ENCODE results near the gene GPR78. TPM values are rescaled to one million over a fixed set of nuclear protein-coding genes. Genes with fewer than 3 reads are reported as not detected.

Gene GPR78
- total and polyA plus RNA-seq, 2 of the 8 experiments (the other 6 are each of a cell fraction or from before 2014, with no cell fraction given) = 1.0 to 3.0 TPM

- Histone ChIP-seq H3K23me2 (ENCODE audit: low read depth, low read length) (peaks cover 14% of the 10 kb centered on the region; the same call in 1 of the 2 replicates), H2BK20ac (ENCODE audit: low read length) (no peak overlapping the region), H4K20me1 (replicated peaks in 1 of 2; ENCODE audit: control insufficient read depth in 1 of 2, insufficient read depth in 2 of 2, low read length in 2 of 2) (peaks cover 2 to 13% of the 10 kb centered on the region in 2 experiments), H2BK15ac (ENCODE audit: low read length) (peak overlapping the region; percentile 72; the same call in 1 of the 2 replicates), H3K4ac (replicated peaks; ENCODE audit: insufficient read length, low read depth, low read length) (no peak overlapping the region), H3K27ac (ENCODE audit: low read depth, low read length) (no peak overlapping the region), H4K8ac (ENCODE audit: extremely low read depth, insufficient read depth, low read length) (no peak overlapping the region), H3K4me2 (ENCODE audit: insufficient read depth in 1 of 2, low read depth in 2 of 2, low read length in 2 of 2) (no peak overlapping the region), H4K91ac (replicated peaks; ENCODE audit: insufficient read length, low read length) (peak overlapping the region; percentile 25), H3K27me3 (replicated peaks in 1 of 4; ENCODE audit: control insufficient read depth in 3 of 4, extremely low read depth in 1 of 4, insufficient read depth in 3 of 4, low read length in 3 of 4) (0 out of 7 replicates have a peak, but pooled peaks cover 0 to 3% (median under 1%) of the 10 kb centered on the region in 4 experiments), H3K9me3 (ENCODE audit: insufficient read depth in 2 of 2, low read depth in 1 of 2, low read length in 1 of 2) (no peaks in the 10 kb centered on the region), H2BK12ac (ENCODE audit: low read depth, low read length) (no peak overlapping the region), H3K79me2 (ENCODE audit: control insufficient read depth in 1 of 2, insufficient read depth in 2 of 2, low read length in 2 of 2) (peaks cover 0 to 8% of the 10 kb centered on the region in 2 experiments; a peak in 1 of 4 replicates), H2AK5ac (ENCODE audit: low read depth, low read length) (peak overlapping the region; percentile 46; the same call in 1 of the 2 replicates), H3K4me3 (ENCODE audit: extremely low read depth in 1 of 4, insufficient read depth in 2 of 4, low read depth in 3 of 4, low read length in 4 of 4) (no peak overlapping the region), H3K18ac (ENCODE audit: extremely low read depth, low read length) (no peak overlapping the region; the same call in none of the 2 replicates), H2BK120ac (replicated peaks; ENCODE audit: low read depth, low read length) (no peak overlapping the region), H3K14ac (ENCODE audit: insufficient read length) (no peak overlapping the region), H3K23ac (ENCODE audit: insufficient read length) (no peak overlapping the region), H3K36me3 (ENCODE audit: control insufficient read depth in 2 of 4, insufficient read depth in 4 of 4, low read length in 3 of 4) (no peaks in the 10 kb centered on the region), H3K9ac (replicated peaks in 1 of 4; ENCODE audit: extremely low read depth in 1 of 4, low read depth in 3 of 4, low read length in 3 of 4) (no peak overlapping the region), H2AFZ (ENCODE audit: low read length) (no peak overlapping the region), H3K79me1 (ENCODE audit: low read depth, low read length) (peaks cover 3% of the 10 kb centered on the region), H4K5ac (ENCODE audit: insufficient read length, low read depth, low read length) (peak overlapping the region; percentile 5), H3K56ac (replicated peaks; ENCODE audit: insufficient read length, low read depth, low read length) (no peak overlapping the region), H3K4me1 (replicated peaks in 1 of 4; ENCODE audit: control insufficient read depth in 3 of 4, insufficient read depth in 4 of 4, low read length in 3 of 4) (peaks cover 0 to 27% (median 21%) of the 10 kb centered on the region in 4 experiments; a peak in 6 of 7 replicates), H2BK5ac (ENCODE audit: low read depth, low read length) (no peak overlapping the region)
- WGBS, 2 experiments (ENCODE audit: extremely low coverage in 1 of 2, insufficient coverage in 1 of 2, insufficient read length in 1 of 2, insufficient replicate concordance in 2 of 2, low coverage in 1 of 2, low lambda C conversion rate in 2 of 2, missing lambda C conversion rate in 1 of 2) = 77% methylated on average over 5 of the region's 5 CpGs; no CpG with 5 or more reads in 1 of the 2 experiments
- CTCF ChIA-PET (ENCODE audit: partially characterized antibody) = interaction anchor here (0.8 to 8.8 kb wide), 8 partner anchors 17 to 327 kb away, joined by 3 to 66 read pairs (median 4); no protein-coding TSS in a partner anchor
- POLR2A ChIA-PET (ENCODE audit: partially characterized antibody) = no interaction called here
- DNase-seq (ENCODE audit: low read depth in 1 of 2, low spot score in 2 of 2) (no peak), FAIRE-seq (no peak)
- no peak for TF ChIP-seq KDM5A (IDR thresholded peaks at IDR 0.05; ENCODE audit: low read length)
- TF ChIP-seq POLR2A (IDR thresholded peaks at IDR 0.05; ENCODE audit: control extremely low read depth in 1 of 2, low read depth in 2 of 2, low read length in 2 of 2) = no peak
- TF ChIP-seq USF2 (IDR thresholded peaks at IDR 0.05; ENCODE audit: low read length) = no peak
- TF ChIP-seq ATF2 (IDR thresholded peaks at IDR 0.05; ENCODE audit: low read length) = no peak
- TF ChIP-seq CEBPB (IDR thresholded peaks at IDR 0.05; ENCODE audit: low read depth, low read length) = no peak
- no peak for TF ChIP-seq RXRA (IDR thresholded peaks at IDR 0.05; ENCODE audit: insufficient read depth, low read depth, low read length)
- TF ChIP-seq EP300 (IDR thresholded peaks at IDR 0.05; ENCODE audit: borderline replicate concordance in 1 of 2, low read depth in 2 of 2, low read length in 2 of 2) = no peak
- no peak for TF ChIP-seq CHD1 (IDR thresholded peaks at IDR 0.05; ENCODE audit: low read depth, low read length)
- TF ChIP-seq CHD2 (IDR thresholded peaks at IDR 0.05; ENCODE audit: low read length) = no peak
- no peak for TF ChIP-seq GTF2F1 (IDR thresholded peaks at IDR 0.05; ENCODE audit: borderline replicate concordance, low read depth, low read length)
- TF ChIP-seq MAFK (IDR thresholded peaks at IDR 0.05; ENCODE audit: low read depth, low read length) = no peak
Observed at GRCh38 chr4:8590546-8590880, 10.3 kb downstream of the GPR78 start.

Data from H1 (cell line).